ENCODE results near the gene CRYBA1.
A peak's percentile ranks its signal among the peaks of the same experiment; 100 is the strongest.
"Not testable (repeated sequence)": the region's sequence is repeated elsewhere in the genome, so short reads cannot be mapped to it uniquely, and the experiment has no call there.

Gene CRYBA1, protein sequence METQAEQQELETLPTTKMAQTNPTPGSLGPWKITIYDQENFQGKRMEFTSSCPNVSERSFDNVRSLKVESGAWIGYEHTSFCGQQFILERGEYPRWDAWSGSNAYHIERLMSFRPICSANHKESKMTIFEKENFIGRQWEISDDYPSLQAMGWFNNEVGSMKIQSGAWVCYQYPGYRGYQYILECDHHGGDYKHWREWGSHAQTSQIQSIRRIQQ

DNA sequence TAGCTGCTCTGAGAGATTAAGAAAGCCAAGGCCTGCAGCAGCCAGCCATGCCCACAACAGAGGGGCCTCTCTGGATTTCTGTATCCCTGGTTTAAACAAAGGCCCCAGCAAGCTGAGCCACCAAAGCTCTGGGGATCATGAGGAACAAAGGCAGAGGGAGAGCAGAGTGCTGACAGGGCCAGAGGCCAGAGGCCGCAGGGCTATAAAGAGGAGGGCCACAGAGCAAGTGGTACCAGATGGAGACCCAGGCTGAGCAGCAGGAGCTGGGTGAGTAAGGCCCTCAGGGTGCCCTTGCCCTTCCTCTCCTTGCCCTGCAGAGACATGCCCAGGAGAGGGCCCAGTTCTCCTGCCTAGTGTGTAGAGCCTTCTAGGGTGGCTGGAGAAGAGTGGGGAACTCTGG lies at the start of gene CRYBA1:
Gene CRYBA1, plus strand, starts transcription at position 232 of the 400 bp plus-strand sequence. Its CDS starts 5 bp downstream, at position 237.
- no peak for DNase-seq (ENCODE audit: low read depth, low spot score)

DNA sequence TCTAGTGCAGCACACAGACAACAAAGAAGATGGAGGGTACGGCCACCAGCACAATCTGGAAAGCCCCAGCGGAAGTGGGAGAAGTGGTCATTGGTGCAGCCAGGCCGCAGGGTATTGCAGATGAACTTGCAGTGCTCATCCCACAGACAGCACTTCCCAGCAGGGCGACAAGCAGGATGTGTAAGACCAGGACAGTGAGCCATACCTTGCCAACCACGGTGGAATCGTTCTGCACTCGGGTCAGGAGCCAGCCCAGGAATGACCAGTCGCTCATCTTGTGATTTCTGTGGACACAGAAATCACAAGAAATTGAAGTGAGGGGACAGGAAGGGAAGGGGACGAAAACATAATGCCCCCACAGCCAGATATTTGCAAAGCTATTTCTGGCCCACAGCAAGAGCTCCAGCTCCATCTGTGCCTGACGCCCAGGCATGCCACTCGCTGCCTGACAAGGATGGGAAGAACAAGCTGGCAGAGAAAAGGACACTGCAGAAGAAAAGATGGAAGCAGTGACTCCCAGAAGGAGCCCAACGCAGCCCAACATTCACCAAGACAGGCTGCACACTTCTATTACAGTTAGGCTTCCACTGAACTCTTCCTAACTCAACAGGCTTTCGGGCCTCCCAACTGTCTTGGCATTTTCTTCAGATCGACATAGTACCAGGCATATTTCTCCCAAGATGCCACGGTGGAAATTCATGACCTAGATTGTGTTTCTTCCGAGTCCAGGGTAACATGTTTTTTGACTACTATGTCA lies 49.0 kb upstream of the CRYBA1 start:
- no peak for DNase-seq (ENCODE audit: low read depth, low spot score)

DNA sequence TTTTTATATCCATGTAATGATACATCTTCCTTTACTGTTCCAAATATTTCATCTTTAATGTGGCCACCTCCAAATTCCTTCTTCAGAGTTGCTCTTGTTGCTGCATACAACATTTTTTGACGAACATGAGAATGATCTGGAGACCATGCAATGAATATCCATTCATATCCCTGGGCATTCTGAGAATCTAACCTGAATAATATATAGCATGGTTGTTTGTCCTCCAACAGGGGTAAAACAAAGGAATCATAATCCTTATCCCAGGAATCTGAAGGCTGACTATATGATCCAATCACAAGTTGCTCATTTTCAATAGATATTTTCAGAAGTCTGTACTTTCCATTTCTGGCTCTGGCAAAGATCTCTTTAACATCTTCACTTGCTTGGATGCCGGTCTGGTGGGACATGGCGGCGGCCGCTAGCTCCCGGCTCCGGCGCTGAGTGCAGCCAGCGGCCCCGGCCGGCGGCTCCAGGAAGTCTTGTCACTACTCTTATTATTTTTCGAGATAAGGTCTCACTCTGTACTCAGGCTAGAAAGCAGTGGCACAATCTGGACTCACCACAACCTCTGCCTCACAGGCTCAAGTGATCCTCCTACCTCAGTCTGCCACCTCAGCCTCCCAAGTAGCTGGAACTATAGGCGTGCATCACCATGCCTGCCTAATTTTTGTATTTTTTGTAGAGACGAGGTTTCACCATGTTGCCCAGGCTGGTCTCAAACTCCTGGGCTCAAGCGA lies 42.4 kb upstream of the CRYBA1 start:
- DNase-seq (ENCODE audit: low read depth, low spot score), result not testable (repeated sequence)

DNA sequence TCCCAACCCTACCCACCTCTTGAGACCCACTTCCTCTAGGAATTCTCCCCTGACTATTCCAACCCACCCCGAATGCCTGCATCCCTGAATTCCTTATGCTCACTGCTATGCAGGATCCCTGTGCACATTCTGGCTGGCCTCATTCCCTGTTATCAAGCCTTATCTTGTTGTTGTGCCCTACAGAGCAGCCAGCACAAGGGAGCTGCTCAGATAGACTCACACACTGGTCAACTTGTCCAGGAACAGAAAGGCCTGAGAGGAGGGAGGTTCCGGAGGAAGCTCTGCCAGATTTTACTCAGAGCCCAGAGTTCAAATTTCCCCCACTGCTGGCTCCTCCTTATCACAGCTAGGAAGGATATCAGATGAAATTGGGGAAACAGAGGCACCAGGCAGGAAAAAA lies 41.6 kb upstream of the CRYBA1 start:
- DNase-seq (ENCODE audit: low read depth, low spot score), result no peak

DNA sequence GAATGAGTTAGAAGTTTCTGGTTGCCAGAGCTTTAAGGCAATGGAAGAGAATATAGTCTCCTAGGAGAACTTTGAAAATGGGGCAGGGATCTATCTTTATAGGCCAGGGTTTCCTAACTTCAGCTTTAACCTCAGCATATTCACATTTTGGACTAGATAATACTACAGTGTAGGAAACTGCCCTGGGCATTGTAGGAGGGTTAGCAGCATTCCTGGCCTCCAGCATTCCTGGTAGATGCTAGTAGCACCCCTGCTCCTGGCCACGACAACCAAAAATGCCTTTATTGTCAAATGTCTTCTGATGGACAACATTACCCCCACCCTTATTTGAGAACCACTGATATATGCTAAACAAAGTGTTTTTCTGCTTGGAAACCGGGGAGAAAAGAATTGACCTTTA lies 38.7 kb upstream of the CRYBA1 start:
- DNase-seq (ENCODE audit: low read depth, low spot score), result no peak

DNA sequence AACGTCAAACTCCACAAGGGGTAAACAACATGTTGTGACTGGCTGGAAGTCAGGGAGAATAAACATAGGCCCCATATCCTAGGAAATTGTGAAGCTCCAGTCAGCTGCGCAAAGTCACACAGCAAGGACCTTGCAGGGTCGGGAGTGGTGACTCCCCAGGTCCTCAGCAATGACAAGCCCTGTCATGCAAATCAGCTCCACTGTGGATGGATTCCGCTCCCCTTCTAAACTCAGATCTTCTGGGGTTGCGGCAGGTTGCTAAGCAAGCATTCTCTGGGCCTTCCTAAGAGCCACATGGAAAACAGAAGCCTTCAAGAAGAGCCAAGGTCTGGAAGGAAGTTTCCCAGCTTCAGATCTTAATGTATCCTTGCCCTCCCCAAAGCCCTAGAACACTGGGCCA lies 37.6 kb upstream of the CRYBA1 start:
- DNase-seq (ENCODE audit: low read depth, low spot score), result no peak

DNA sequence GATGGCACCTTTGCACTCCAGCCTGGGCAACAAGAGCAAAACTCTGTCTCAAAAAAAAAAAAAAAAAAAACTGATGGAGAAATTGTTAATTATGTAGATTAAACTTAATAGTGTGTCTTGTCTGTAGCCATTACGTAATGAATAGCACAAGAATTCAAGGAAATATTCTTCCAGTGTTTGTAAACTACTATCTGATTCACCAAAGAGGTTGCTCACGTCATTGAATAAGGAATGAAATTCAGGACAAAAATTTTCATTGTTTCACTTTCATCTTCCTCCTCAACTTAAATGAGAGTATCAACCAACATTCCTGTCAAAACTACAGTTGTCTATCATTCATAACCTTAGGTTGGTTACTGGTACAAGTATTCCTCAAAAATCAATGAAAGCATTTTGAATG lies 35.8 kb upstream of the CRYBA1 start:
- no peak for DNase-seq (ENCODE audit: low read depth, low spot score)

DNA sequence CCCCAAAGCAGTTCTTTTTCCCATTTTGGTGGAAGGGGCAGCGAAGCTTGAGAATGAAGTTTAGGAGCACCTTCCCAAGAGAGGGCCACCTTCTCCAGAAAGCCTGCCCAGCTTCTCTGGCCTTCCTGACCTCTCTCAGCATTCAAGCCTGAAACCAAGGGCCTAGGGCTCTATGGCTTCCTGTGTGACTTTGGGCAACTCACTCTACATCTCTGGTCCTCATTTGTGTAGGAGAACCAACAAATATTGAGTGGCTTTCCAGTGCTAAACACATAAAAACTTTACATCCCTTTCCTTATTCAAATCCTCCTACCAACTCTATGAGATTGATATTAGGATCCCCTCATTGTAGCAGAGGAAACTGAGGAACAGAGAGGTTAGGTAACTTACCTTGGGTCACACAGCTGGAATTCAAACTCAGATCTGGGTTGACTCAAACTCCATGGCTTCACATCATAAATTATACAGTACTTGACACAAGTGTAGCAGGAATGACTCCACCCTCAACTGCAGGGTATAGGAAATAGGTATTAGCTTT lies 34.5 kb upstream of the CRYBA1 start:
- DNase-seq (ENCODE audit: low read depth, low spot score), result no peak

DNA sequence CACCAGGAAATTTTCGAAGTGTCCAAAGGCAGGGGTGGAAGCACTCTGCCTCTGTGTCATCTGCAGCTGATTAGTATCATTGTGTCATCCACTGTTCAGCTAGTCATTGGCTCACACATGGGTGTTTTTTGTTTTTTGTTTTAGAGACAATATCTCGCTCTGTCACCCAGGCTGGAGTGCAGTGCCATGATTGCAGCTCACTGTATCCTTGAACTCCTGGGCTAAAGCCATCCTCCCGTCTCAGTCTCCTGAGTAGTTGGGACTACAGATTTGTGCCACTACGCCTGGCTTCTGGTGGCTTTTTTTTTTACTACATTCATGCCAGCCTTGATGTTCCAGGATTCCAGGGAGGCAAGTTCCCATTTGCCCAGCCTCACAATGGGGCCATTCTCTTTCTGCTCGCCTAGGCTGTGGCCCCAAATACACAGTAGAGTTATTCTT lies 34.0 kb upstream of the CRYBA1 start:
- DNase-seq (ENCODE audit: low read depth, low spot score), result no peak

DNA sequence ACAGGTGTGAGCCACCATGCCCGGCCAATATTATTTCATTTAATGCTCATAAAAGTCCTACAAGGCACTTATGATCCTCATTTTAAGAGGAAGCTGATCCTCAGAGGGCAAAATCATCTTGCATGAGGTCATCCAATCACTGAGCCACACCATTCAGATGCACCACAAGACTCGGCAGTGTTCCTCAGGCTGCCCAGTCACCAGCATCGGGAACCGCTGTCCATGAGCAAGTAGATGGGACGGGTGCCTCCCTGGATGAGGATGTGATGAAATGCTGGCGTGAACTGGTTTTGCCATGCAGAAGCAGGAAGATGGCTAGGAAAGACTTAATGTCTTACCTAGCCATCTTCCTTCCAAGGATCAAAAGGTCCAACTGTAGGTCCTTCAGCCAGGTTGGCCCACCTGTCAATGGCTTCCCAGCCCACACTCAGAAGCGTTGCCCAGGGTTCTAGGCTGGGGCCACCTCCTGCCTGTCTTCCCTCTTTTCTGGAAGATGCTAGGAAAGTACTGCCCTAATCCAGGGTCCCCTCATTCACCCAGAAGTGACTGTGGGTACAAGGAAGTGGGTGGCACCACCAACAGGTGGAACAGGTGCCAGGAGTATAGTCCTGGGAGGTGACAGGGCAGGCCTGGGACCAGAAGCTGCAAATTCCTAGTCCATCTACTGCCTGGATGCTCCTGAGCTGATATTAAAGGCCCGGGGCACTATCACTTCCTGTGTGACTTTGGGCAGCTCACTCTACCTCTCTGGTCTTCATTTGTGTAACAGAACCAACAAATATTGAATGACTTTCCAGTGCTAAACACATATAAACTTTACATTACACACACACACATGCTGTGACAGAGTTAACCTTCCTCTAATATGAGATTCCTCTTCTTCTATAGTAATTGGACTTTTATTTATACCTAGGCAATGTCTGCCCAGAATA lies 32.2 kb upstream of the CRYBA1 start:
- DNase-seq (ENCODE audit: low read depth, low spot score), result no peak

DNA sequence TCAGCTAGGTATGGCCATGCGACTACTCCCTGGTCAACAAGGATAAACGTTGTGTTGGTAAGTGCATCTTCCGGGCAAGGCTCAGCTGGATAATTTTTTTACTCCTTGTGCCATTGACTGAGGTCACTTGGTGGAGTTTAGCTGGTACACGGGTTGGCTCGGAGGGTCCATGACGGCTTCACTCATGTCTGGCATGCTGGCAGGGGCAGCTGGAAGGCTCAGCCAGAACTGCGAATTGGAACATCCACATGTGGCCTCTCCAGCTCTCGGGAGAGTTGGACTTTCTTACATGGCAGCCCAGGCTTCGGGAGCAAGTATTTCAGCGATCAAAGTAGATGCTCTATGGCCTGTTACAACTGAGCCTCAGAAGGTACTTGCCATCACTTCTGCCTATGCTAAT lies 31.5 kb upstream of the CRYBA1 start:
- DNase-seq (ENCODE audit: low read depth, low spot score), result no peak

DNA sequence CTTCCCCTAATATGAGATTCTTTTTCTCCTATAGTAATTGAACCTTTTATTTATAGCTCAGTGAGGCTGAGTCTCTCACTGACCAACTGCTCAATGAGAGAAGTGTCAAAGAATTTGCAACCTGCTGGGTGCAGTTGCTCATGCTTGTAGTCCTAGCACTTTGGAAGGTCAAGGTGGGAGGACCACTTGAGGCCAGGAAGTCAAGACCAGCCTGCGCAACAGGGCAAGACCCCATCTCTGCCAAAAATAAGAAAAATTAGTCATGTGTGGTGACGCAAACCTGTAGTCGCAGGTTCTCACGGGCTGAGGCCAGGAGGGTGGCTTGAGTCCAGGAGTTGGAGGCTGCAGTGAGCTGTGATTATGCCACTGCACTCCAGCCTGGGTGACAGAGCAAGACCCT lies 30.9 kb upstream of the CRYBA1 start:
- DNase-seq (ENCODE audit: low read depth, low spot score), result no peak

DNA sequence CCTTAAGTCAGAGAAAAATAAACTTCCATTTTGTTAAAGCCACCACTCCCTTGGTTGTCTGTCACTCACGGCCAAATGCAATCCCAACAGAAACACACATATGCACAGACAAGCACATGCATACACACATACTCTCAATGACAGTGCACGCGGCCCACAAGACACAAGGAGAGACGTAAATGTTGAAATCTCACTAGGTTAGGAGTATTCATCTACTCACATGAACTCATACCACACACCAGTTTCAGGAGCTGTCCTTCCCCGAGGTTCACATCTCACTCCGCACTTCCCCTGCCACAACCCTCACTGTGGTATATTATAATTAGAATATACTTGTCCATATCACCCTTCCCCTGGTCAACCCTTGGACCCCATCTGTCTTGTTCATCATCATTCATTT lies 30.5 kb upstream of the CRYBA1 start:
- no peak for DNase-seq (ENCODE audit: low read depth, low spot score)

DNA sequence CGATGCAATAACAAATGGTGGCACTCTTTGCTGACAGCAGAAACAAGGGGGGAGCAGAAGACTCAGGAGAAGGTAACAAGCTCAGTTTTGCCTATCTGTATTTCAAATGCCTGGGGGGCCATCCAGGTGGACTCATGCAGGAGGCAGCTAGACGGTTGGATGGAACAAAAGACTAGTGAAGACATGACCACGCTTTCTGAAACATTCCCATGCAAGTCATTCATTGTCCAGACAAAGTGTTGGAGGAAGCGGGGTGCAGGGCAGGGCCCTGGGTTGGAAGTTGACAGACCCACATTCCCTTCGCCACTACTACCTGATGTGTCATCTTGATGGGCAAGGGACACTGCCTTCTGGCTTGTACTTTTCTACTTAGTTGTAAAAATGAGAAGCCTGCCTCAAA lies 29.8 kb upstream of the CRYBA1 start:
- DNase-seq (ENCODE audit: low read depth, low spot score), result no peak

DNA sequence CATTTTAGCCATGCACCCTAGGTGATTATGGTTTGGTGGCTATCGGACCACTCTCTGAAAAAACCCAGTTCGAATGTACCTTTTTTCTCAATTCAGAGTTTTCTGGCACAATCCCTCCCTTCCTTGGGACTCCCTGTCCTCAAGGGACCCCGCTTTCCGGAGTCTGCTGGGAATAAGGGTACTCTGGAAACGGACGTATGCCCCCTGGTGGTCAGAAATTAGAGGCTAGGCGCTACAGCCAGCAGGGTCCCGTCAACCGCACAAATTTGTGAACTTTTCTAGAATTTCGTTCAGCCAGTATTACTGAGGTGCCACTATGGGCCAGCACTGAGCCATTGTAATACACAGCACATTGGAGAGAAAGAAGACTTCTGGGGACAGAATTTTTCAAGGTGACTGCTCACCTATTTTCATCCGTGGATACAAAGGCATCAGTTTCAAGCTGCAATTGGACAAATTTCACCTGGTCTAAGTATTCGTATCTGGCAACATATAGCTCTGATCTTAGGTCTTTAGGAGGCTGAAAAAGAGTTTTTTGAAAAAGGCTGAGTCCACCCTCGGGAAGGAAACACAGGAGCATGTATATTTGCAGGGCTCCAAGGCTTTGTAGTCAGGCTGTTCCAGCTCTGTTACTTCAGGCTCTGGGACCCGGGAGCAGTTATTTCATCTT lies 27.1 kb upstream of the CRYBA1 start:
- DNase-seq (ENCODE audit: low read depth, low spot score), result peak; percentile 48

DNA sequence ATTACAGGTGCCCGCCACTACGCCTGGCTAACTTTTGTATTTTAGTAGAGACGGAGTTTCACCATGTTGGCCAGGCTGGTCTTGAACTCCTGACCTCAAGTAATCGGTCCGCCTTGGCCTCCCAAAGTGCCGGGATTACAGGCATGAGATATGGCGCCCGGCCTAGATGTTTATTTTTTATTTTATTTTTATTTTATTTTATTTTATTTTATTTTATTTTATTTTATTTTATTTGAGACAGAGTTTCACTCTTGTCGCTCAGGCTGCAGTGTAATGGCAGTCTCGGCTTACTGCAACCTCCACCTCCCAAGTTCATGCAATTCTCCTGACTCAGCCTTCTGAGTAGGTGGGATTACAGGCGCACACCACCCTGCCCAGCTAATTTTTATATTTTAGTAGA lies 25.3 kb upstream of the CRYBA1 start:
- DNase-seq (ENCODE audit: low read depth, low spot score), result not testable (repeated sequence)

DNA sequence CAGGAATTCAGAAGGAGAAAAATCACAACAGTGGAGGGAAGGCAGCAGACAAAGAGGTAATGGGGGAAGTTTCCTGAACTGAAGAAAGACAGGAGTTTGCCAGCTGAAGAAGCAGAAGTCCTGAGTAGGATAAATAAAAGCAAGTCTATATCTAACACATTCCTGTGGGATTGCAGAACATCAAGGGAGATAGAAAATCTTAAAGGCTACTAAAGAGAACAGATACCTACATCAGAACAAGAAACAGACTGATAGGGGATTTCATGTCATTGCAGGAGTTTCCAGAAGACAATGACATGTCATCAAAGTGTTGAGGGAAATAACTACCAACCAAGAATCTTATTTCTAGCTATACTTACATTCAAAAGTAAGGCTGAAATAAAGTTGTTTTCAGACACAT lies 21.3 kb upstream of the CRYBA1 start:
- DNase-seq (ENCODE audit: low read depth, low spot score), result no peak

DNA sequence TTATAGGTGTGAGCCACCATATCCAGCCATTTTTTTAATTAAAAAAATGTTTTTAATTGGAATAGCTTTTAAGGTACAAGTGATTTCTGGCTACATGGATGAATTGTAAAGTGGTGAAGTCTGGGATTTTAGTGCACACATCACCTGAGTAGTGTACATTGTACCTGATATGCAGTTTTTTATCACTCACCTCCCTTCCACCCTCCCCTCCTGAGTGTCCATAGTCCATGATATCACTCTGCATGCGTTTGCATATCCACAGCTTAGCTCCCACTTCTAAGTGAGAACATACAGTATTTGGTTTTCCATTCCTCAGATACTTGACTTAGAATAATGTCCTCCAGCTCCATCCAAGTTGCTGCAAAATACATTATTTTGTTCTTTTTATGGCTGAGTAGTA lies 13.4 kb upstream of the CRYBA1 start:
- no peak for DNase-seq (ENCODE audit: low read depth, low spot score)

DNA sequence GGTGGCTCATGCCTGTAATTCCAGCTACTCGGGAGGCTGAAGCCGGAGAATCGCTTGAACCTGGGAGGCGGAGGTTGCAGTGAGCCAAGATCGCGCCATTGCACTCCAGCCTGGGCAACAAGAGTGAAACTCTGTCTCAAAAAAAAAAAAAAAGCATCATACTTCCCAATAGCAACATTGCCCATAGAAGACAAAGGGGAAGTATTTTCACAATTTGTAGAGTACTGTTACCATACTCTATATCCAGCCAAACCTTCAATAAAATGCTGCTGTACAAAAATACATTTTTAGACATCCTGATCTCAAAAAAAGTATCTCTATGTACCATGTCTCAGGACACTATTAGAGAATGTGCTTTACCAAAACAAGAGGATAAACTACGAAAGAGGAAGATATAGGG lies 11.7 kb upstream of the CRYBA1 start:
- DNase-seq (ENCODE audit: low read depth, low spot score), result not testable (repeated sequence)

DNA sequence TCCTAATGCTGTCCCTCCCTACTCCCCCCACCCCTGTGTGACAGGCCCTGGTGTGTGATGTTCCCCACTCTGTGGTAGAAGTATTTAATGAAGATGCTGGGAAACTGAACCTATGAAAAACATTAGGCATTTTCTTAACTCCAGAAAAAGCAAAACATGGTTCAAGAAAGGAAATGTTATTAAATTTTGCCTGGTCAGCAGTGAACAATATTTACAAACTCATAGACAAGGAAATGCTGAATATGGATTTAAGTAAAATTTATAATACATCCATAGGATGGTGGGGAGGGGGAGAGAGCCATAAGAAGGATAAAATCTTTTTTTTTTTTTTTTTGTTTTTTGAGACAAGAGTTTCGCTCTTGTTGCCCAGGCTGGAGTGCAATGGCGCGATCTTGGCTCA lies 10.8 kb upstream of the CRYBA1 start:
- no peak for DNase-seq (ENCODE audit: low read depth, low spot score)

All from activated naive CD8-positive, alpha-beta T cell treated with anti-CD3 and anti-CD28 coated beads, Interleukin-2, amount 50 U/mL, for 16 hours (primary cell).